Astrocyte of the cerebellum (primary cell): ENCODE results near the gene ALOX12B.

Source experiments
- DNase-seq: peaks from one replicate; pipeline ENCODE4 v3.0.0-alpha.2; 2011; ENCODE audit warnings: low read depth
- H3K4me3 ChIP-seq: 2 replicates; pipeline ENCODE4 v1.5.1; 2011; ENCODE audit warnings: mild to moderate bottlenecking, low read depth, low read length, moderate library complexity
- in situ Hi-C: cut with HindIII; loops from 2 replicates; pipeline ENCODE4 v1.10.0; 2017; ENCODE audit warnings: low sequenced_read_pairs
- TF ChIP-seq, protein P1 (sequence below): IDR thresholded peaks from 2 replicates; pipeline ENCODE4 v1.5.1; 2012; ENCODE audit warnings: low read length, low read depth, moderate library complexity, mild to moderate bottlenecking; ENCODE audit errors: missing control alignments

ALOX12B gene

DNA sequence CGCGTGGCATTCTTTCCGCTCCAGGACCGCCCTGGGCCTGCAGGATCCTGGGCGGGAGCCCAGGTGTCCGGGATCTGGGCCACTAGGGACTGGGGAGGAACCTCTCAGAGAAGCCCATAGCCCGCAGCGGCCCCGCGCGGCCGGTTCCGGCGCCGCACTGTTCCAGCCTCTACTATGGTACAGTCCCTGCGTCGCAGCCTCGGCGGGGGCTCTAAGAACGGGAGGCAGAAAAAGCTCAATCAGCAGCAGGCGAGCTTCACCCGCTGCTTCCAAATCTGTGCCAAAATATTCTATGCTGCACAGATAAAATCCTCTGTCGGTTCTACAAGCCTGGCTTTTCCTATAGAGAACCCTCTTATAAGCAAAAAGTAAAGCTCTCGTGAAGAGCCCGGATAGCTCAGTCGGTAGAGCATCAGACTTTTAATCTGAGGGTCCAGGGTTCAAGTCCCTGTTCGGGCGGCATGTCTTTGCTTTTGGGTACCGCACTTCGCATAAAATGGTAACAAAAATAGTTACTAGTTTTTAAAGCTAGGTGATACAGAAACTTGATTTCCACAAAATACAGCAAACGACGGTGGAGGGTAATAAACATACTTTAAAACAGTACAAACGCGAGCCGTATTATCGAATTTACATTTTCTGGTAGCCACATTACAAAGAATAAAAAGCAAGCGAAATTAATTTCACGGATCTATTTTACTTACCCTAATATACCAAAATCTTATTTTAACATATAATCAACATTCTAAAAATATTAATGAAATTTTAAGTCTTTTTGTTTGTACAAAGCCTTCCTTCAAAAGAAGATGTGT lies 31.5 kb upstream of the ALOX12B start:
- no peak for DNase-seq
- peak overlapping the region; percentile 58 for H3K4me3 ChIP-seq
- TF ChIP-seq, protein P1, sequence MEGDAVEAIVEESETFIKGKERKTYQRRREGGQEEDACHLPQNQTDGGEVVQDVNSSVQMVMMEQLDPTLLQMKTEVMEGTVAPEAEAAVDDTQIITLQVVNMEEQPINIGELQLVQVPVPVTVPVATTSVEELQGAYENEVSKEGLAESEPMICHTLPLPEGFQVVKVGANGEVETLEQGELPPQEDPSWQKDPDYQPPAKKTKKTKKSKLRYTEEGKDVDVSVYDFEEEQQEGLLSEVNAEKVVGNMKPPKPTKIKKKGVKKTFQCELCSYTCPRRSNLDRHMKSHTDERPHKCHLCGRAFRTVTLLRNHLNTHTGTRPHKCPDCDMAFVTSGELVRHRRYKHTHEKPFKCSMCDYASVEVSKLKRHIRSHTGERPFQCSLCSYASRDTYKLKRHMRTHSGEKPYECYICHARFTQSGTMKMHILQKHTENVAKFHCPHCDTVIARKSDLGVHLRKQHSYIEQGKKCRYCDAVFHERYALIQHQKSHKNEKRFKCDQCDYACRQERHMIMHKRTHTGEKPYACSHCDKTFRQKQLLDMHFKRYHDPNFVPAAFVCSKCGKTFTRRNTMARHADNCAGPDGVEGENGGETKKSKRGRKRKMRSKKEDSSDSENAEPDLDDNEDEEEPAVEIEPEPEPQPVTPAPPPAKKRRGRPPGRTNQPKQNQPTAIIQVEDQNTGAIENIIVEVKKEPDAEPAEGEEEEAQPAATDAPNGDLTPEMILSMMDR: peak; percentile 92
- in situ Hi-C loops: loop anchor here (10.0 to 25.0 kb wide), 2 partner anchors 64 to 193 kb away; partner anchors contain the start of gene ARHGEF15

DNA sequence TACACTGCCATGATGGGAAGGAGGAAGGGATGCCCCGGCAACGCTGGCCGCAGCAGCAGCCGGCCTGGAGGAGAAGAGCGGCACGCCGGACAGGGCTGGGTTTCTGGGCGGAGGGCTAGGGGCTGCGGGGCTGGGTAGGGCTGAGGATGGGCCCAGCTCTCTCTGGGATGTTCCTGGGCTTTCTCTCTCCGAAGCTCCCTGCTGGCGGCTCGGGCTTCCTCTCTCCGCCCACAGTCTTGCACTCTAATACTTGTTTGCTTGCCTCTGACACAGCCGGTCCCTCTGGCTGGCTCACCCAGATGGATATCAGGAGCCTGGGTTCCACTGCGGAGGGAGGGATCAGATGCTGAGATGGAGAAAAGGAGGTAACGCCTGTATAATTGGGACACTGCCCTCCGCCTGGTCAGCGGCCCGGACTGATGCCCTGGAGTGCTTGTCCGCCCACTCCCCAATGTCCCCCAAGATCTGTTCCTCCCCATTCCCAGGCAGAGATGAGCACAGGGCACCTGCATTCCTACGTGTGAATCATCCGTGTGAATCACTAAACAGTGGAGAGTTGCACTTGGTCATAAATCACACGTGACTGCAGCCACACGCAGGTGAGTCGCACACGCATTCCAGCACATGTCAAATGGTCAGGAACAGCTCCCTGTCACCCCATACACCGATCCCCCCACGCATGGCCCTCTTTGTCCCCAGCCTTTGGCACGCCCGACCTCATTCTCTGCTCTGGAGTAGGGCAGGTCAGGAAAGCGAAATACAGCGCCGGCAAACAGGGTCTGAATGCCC lies 30.7 kb upstream of the ALOX12B start, which contains the start of gene ALOXE3:
ALOXE3 (minus strand) TSS at position 535 of the 789 bp plus-strand sequence; CDS start at position 11, 524 bp downstream.
- TF ChIP-seq, protein P1: no peak
- H3K4me3 ChIP-seq: peak within 1 kb of the TSS; percentile 58
- no peak for DNase-seq
- in situ Hi-C loops: loop anchor here (10.0 to 25.0 kb wide), 2 partner anchors 63 to 194 kb away; partner anchors contain the start of gene ARHGEF15

DNA sequence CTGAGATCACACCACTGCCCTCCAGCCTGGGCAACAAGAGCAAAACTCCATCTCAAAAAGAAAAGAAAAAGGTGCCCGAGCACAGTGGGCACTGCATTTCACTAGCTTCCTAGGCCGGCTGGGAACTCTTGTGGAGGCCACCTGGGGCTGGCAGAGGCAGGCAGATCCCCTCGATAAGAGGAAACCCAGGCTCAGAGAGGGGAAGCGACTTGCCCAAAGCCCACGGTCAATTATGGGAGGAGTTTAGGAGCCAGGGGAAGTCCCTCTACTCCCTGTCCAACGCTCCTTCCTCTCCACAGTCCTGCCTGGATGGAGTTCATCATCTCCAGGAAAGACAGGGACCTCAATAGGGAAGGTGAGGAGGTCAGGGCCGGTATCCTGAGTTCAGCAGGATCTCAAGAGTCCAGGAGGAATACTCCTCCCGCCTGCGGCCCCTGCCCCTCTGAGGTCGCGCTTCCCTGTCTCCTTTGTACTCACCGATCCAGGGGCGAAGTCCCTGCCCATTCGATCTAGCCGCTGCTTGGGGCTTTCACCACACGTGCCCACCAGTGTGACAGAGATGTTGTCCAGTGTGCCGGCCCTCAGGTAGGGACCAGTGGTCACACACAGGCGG lies 30.0 kb upstream of the ALOX12B start:
- DNase-seq: no peak
- in situ Hi-C loops: loop anchor here (10.0 to 25.0 kb wide), 2 partner anchors 63 to 195 kb away; partner anchors contain the start of gene ARHGEF15
- peak overlapping the region; percentile 58 for H3K4me3 ChIP-seq
- TF ChIP-seq, protein P1: no peak

DNA sequence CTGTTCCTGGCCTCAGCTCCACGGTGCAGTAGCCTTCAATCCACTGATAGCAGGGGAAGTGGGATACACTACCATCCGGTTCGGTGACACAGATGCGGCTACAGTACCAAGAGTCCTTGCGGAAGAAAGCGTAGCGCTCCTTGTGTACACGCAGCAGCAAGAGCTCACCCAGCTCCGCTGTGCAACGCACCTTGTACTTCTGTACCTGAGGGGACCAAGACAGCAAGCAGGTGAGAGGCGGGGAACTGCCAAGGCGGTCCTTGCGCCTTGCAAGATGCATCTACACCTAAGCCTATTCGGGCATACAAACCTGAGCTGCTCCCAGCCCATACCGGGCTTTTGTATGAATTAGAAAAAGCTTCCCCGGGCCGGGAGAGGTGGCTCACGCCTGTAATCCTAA lies 29.3 kb upstream of the ALOX12B start:
- H3K4me3 ChIP-seq: no peak overlapping the region
- no peak for DNase-seq
- TF ChIP-seq, protein P1: no peak
- in situ Hi-C loops: loop anchor here (10.0 to 25.0 kb wide), 2 partner anchors 62 to 196 kb away; partner anchors contain the start of gene ARHGEF15

DNA sequence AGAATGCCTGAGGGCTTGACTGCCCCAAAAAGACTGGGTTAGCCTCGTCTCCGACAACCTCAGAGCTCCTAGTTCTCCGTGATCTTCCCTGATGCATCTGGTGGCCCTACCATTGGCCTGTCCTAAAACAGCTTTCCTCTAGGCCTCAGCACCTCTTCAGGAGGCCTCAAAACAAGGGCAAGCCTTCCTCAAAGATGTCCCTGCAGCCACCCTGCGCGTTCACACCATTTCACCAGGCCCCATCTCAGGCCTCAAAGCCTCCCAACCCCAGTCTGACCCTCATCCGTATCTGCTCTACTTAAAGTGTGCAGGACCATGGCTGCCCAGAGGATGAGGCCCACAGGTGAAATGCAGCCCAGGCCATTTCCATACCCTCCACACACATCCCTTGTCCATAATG lies 23.4 kb upstream of the ALOX12B start:
- TF ChIP-seq, protein P1: no peak
- in situ Hi-C loops: loop anchor here (5.0 to 25.0 kb wide), 4 partner anchors 41 to 201 kb away; partner anchors contain the start of genes ARHGEF15 and PER1
- no peak for DNase-seq
- H3K4me3 ChIP-seq: no peak overlapping the region

DNA sequence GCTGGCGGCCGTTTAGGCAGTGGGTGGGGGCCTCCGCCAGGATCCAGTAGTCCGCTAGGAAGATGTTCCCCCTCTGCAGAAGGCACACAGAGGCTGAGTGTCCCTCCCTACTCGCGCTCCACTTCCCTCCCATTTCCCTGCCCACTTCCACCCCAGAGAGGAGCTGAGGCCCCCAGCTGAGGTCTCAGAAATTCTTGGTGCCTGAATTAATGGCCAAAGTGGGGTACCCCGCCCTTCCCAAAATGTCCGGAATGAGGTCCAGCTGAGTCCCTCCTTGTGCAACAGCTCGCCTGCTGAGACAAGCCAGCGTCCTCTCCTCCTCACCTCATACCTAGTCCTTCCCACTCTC lies 22.9 kb upstream of the ALOX12B start:
- no peak for DNase-seq
- TF ChIP-seq, protein P1: no peak
- no peak overlapping the region for H3K4me3 ChIP-seq
- in situ Hi-C loops: loop anchor here (5.0 to 25.0 kb wide), 4 partner anchors 42 to 202 kb away; partner anchors contain the start of genes ARHGEF15 and PER1
